Heart left ventricle (tissue), 16 donors: Measurements from ENCODE around the gene MED27. TPM values are rescaled to one million over a fixed set of nuclear protein-coding genes. Genes with fewer than 3 reads are reported as not detected.

ENCODE experiments used
- ATAC-seq, 4 donors: fragments of 200-7000 bp; cut with Tn5 transposase; one replicate each; pipeline ENCODE4 v1.9.1; 2020 to 2022; ENCODE audit warnings: moderate library complexity in 4 of 4, mild to moderate bottlenecking in 3 of 4, moderate number of reproducible peaks in 1 of 4
- DNase-seq, 5 donors: peaks; one replicate each; pipeline ENCODE4 v3.0.0-alpha.2; 2020
- H3K27ac ChIP-seq, 12 donors: fragments of 200-600 bp; sonication (generic) in 4 of 12; one replicate each; pipeline versions ENCODE4 v1.5.0 to v1.8.0; 2016 to 2022; ENCODE audit warnings: mild to moderate bottlenecking in 2 of 12
- H3K27me3 ChIP-seq, 9 donors: fragments of 200-600 bp; sonication (generic) in 2 of 9; one replicate each; pipeline versions ENCODE4 v1.5.1 to v1.8.0; 2016 to 2022; ENCODE audit warnings: mild to moderate bottlenecking in 3 of 9
- H3K36me3 ChIP-seq, 9 donors: fragments of 200-600 bp; sonication (generic) in 2 of 9; one replicate each; pipeline versions ENCODE4 v1.5.0 to v1.8.0; 2018 to 2022; ENCODE audit warnings: mild to moderate bottlenecking in 2 of 9
- H3K4me1 ChIP-seq, 12 donors: fragments of 200-600 bp; sonication (generic) in 4 of 12; one replicate each; pipeline versions ENCODE4 v1.5.0 to v1.8.0; 2016 to 2022; ENCODE audit warnings: mild to moderate bottlenecking in 3 of 12
- H3K4me3 ChIP-seq, 12 donors: fragments of 200-600 bp; sonication (generic) in 4 of 12; one replicate each; pipeline versions ENCODE4 v1.5.0 to v1.8.0; 2017 to 2022; ENCODE audit warnings: mild to moderate bottlenecking in 9 of 12, moderate library complexity in 4 of 12
- H3K9me3 ChIP-seq, 12 donors: fragments of 200-600 bp; sonication (generic) in 4 of 12; one replicate each; pipeline versions ENCODE4 v1.5.0 to v1.8.0; 2016 to 2022; ENCODE audit warnings: mild to moderate bottlenecking in 1 of 12
- POLR2A ChIP-seq, 2 donors: fragments of 450-650 bp; IDR thresholded peaks; one replicate each; pipeline ENCODE4 v1.6.1; 2017; ENCODE audit warnings: antibody characterized with exemption in 2 of 2, mild to moderate bottlenecking in 2 of 2, moderate library complexity in 2 of 2
- WGBS, 4 donors: extraction: QIAGEN DNeasy Blood & Tissue Kit in 2 of 4; methylation state at CpG; one replicate each; pipeline versions ENCODE4 v1.1.5 to v1.1.7; 2013 to 2018; 5-methylcytosine and 5-hydroxymethylcytosine counted together
- intact Hi-C, 10 donors: fragments of 100-400 bp; cut with DNase I; formaldehyde crosslinking; loops; one replicate each; pipeline versions ENCODE4 v1.11.1 to v1.14.2; 2022
- polyA plus RNA-seq, 2 donors: library from polyadenylated mRNA; stranded (reverse); fragments of 200-250 nt; gene quantifications; one replicate each; pipeline ENCODE4 v1.2.3, GENCODE V29; 2013
- total RNA-seq, 9 donors: library from RNA; depleted of rRNA in 2 of 9; stranded (reverse); fragments of >200 nt in 2 of 9; fragmentation: NEBNext Ultra II Directional in 3 of 9; extraction: Animal tissue kit (Norgen Biotek cat#: 25700) in 3 of 9; gene quantifications; one replicate each; pipeline versions ENCODE4 v1.1.0 to v1.2.4, GENCODE V29; 2016 to 2023
- TF ChIP-seq, protein P1 (sequence below), 12 donors: fragments of 200-600 bp; sonication (generic) in 4 of 12; IDR thresholded peaks; one replicate each; pipeline versions ENCODE4 v1.5.0 to v1.8.0; 2018 to 2022; ENCODE audit warnings: antibody characterized with exemption in 12 of 12, mild to moderate bottlenecking in 5 of 12
- donor health status: ischemic (EF 13 %, LVEDD 7.1; RV severe dilation, severe dysfunction).
- donor health status: healthy with polysubstance abuse.
- donor health status: DM: no; HTN: yes; CAD: no.
- donor health status: DM: no; HTN: no; CAD: no.
- donor health status: ischemic (EF 25% LVEDD 6.9; RV normal size, moderate dysfunction).
- donor health status: ischemic (EF 25% LVEDD 5.7; RV mildly dilated, moderate dysfunction).
- donor health status: healthy.
- donor health status: DM: yes; HTN: yes; CAD: no.
- donor health status: ischemic (EF 35%, LVEDD 5.7; RV mildly dilated, moderate dysfunction).
- donor health status: nonischemic (EF 11% LVEDD 7.7; RV severe dilation, severe dysfunction).
- donor health status: DM: yes; HTN: yes; CAD: no.
- donor health status: PGD.
- donor health status: ischemic (EF 29% LVEDD 5.4; RV normal size, mild dysfunction).
- donor health status: nonischemic (EF 23%, LVEDD 6.1; RV moderate dilation, normal function).

MED27 gene
- total and polyA plus RNA-seq, 11 donors: 14.3 to 23.0 (median 15.6) TPM

DNA sequence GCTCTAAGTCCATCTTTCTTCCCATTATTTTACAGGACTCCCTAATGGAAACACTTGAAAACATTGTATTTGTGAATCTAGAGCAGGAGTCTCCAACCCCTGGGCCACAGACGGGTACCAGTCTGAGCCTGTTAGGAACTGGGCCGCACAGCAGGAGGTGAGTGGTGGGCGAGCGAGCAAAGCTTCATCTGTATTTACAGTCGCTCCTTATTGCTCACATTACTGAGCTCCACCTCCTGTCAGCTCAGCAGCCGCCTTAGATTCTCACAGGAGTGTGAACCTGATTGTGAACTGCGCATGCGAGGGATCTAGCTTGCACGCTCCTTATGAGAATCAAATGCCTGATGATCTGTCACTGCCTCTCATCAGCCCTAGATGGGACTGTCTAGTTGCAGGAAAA is 111.0 kb downstream of the MED27 start:
- no peaks in the 10 kb centered on the region for H3K9me3 ChIP-seq
- no peak for DNase-seq
- peaks cover 0 to 12% (median 0%) of the 10 kb centered on the region in 12 donors for H3K4me1 ChIP-seq
- WGBS, 4 donors: 97 to 100% (median 98%) methylated on average over 8 to 9 of the region's 9 CpGs
- intact Hi-C loops: loop anchor here in 1 of 10 donors (10.0 kb wide), 1 partner anchor 134 kb away; no protein-coding TSS in a partner anchor
- no peak overlapping the region for H3K27ac ChIP-seq
- H3K4me3 ChIP-seq: no peak overlapping the region
- no peaks in the 10 kb centered on the region for H3K27me3 ChIP-seq
- ATAC-seq: no peak
- H3K36me3 ChIP-seq: peaks cover 0 to 2% (median 0%) of the 10 kb centered on the region in 9 donors
- TF ChIP-seq, protein P1, sequence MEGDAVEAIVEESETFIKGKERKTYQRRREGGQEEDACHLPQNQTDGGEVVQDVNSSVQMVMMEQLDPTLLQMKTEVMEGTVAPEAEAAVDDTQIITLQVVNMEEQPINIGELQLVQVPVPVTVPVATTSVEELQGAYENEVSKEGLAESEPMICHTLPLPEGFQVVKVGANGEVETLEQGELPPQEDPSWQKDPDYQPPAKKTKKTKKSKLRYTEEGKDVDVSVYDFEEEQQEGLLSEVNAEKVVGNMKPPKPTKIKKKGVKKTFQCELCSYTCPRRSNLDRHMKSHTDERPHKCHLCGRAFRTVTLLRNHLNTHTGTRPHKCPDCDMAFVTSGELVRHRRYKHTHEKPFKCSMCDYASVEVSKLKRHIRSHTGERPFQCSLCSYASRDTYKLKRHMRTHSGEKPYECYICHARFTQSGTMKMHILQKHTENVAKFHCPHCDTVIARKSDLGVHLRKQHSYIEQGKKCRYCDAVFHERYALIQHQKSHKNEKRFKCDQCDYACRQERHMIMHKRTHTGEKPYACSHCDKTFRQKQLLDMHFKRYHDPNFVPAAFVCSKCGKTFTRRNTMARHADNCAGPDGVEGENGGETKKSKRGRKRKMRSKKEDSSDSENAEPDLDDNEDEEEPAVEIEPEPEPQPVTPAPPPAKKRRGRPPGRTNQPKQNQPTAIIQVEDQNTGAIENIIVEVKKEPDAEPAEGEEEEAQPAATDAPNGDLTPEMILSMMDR (IDR thresholded peaks at IDR 0.05): no peak
- no peak for TF ChIP-seq POLR2A (IDR thresholded peaks at IDR 0.05)

DNA sequence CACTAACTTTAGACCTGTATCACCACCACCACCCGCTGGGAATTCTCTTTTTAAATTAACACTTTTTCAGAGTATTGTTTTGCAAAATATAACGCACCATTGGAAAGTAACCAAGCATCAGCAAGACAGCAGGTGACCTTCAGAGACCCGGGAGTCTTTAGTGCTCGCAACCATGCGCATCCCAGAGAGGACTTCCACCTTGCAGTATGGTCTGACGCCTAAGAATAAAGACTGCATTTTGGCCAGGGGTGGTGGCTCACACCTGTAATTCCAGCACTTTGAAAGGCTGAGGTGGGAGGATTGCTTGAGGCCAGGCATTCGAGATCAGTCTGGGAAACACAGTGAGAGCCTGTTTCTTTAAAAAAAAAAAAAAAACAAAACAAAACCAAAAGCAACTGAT is 113.8 kb downstream of the MED27 start:
- H3K27me3 ChIP-seq: no peaks in the 10 kb centered on the region
- DNase-seq: no peak
- H3K4me3 ChIP-seq: no peak overlapping the region
- no peaks in the 10 kb centered on the region for H3K36me3 ChIP-seq
- intact Hi-C loops: loop anchor here in 1 of 10 donors (10.0 kb wide), 1 partner anchor 131 kb away; no protein-coding TSS in a partner anchor
- peaks cover 0 to 3% (median 0%) of the 10 kb centered on the region in 12 donors for H3K4me1 ChIP-seq
- H3K9me3 ChIP-seq: no peaks in the 10 kb centered on the region
- no peak for ATAC-seq
- TF ChIP-seq, protein P1 (IDR thresholded peaks at IDR 0.05): no peak
- TF ChIP-seq POLR2A (IDR thresholded peaks at IDR 0.05): no peak
- no peak overlapping the region for H3K27ac ChIP-seq
- WGBS, 4 donors: 79 to 89% (median 86%) methylated on average over 7 of the region's 7 CpGs

DNA sequence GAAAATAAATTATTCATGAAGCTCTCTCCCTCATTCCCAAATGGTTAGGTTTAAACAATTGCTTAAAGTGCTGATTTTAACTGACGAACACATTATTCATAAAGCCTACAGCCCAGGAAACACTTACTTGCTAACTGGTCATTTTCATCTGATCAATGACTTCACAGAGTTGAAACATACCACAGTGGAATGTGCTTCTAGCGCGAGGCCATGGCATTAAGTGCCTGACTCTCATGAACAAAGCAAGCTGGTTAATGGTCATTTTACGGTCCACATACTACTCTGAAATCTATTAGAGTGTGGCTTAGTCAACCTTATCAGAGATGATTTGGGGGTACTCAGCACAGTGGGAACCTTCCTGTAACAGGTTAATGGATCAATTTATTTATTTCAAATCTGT is 114.6 kb downstream of the MED27 start:
- ATAC-seq: no peak
- TF ChIP-seq, protein P1 (IDR thresholded peaks at IDR 0.05): no peak
- no peak for TF ChIP-seq POLR2A (IDR thresholded peaks at IDR 0.05)
- no peaks in the 10 kb centered on the region for H3K36me3 ChIP-seq
- DNase-seq: no peak
- peaks cover 0 to 10% (median 0%) of the 10 kb centered on the region in 12 donors for H3K4me1 ChIP-seq
- H3K4me3 ChIP-seq: no peak overlapping the region
- intact Hi-C loops: loop anchor here in 1 of 10 donors (10.0 kb wide), 1 partner anchor 130 kb away; no protein-coding TSS in a partner anchor
- H3K9me3 ChIP-seq: no peaks in the 10 kb centered on the region
- WGBS, 4 donors: 89 to 99% (median 95%) methylated on average over 4 of the region's 4 CpGs
- no peaks in the 10 kb centered on the region for H3K27me3 ChIP-seq
- no peak overlapping the region for H3K27ac ChIP-seq

DNA sequence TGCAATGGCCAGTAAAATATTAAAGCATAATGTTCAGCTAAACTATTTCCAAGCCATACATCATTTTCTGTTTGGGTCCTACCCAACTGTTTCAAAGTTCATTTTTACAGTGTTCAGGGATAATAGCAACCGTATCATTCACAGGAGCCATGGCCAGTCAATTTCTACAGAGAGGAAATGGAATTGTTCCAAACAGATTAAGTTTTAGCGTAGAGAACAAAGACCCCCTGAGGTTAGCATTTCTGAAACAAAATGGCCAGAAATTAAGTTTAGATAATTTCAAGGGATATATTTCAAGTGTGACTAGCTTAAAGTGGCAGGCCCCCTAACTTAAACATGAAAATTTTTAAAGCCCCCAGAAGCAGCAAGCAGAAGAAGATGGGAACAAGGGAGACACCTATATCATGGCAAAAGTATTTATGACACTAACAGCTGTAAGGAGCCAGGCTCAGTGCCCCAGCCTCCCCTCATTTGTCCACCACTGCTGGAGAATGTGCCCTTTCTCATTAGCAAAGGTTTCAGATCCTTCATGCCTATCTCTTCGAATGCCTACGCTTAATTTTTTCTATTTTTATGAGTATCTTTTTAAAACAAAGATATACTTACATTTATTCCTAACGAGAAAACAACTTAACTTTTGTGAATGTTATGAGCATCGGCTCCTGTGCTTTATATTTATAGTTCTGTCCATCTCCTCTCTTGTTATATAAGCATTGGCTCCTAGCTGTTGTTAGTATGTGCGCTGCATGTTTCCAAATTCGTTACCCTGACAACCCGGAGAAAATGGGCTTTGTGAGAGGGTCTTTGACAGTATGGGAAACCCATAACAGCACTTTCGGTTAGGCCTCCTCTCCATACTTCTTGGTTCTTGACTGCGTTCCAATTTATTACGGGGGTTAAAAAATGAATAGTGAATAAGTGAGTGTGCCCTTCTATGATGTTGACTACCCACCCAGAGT is 116.3 kb downstream of the MED27 start:
- Histone ChIP-seq H3K4me3 (no peak overlapping the region), H3K27ac (no peak overlapping the region), H3K4me1 (peaks cover 0 to 13% (median 3%) of the 10 kb centered on the region in 12 donors), H3K9me3 (no peaks in the 10 kb centered on the region), H3K36me3 (no peaks in the 10 kb centered on the region), H3K27me3 (no peaks in the 10 kb centered on the region)
- intact Hi-C loops: loop anchor here in 1 of 10 donors (10.0 kb wide), 1 partner anchor 129 kb away; no protein-coding TSS in a partner anchor
- TF ChIP-seq, protein P1 (IDR thresholded peaks at IDR 0.05): no peak
- TF ChIP-seq POLR2A (IDR thresholded peaks at IDR 0.05): no peak
- ATAC-seq: no peak
- 90 to 91% (median 90%) methylated on average over 12 of the region's 12 CpGs for WGBS, 4 donors
- DNase-seq: no peak
